ENCODE data around the gene TOMM6.
"Not testable (repeated sequence)": the region's sequence is repeated elsewhere in the genome, so short reads cannot be mapped to it uniquely, and the experiment has no call there.

TOMM6 gene

DNA sequence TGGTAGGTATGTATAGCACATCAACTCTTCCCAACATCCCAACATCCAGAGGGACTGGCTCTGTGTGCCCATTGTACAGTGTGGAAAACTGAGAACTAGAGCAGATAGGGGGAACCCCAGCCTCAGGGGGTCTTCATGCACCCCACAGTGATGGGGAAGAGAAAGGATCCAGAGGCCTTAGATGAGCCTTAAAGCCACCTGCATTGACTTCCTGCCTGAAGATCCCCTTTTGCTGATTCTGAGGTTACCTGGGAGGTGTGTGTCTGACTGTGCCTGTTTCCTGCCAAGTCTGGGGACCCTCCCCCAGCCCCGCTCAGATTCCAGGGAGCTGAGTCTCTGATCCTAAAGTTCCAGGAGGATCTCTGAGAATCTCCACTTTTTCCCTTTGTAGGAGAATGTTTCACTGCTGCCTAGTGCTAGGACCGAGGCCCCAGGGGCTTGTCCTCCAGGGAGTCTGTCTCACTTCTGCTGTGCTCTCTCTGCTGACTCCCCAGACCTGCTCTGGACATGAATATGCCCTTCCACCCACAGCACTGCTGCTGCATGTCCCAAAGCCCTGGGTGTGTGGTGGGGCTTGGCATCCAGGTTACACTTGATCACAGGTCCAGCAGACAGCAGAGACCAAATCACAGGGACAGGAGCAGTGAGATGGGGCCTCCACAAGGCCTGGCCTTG is 27.5 kb upstream of the TOMM6 start:
- in situ Hi-C loops (cut with HindIII; ENCODE audit: low sequenced_read_pairs): no loop called here

DNA sequence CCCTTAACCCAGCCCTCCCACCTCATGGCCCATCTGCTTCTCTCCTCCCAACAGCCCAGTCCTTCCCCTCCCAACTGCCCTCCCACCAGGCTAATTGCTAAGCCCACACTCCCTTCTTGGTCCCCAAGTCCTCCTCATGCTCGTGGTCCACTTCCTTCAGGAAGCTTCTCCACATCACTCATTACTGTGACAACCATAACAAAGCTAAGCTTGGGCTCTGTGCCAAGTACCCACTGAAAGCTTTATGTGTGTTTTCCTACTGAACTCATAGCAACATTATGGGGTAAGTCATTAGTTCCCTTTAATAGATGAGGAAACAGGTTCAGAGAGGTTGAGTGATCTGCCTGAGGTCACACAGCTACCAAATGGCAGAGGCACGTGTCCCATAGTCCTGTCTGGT is 24.0 kb upstream of the TOMM6 start:
- in situ Hi-C loops (cut with HindIII; ENCODE audit: low sequenced_read_pairs): no loop called here

DNA sequence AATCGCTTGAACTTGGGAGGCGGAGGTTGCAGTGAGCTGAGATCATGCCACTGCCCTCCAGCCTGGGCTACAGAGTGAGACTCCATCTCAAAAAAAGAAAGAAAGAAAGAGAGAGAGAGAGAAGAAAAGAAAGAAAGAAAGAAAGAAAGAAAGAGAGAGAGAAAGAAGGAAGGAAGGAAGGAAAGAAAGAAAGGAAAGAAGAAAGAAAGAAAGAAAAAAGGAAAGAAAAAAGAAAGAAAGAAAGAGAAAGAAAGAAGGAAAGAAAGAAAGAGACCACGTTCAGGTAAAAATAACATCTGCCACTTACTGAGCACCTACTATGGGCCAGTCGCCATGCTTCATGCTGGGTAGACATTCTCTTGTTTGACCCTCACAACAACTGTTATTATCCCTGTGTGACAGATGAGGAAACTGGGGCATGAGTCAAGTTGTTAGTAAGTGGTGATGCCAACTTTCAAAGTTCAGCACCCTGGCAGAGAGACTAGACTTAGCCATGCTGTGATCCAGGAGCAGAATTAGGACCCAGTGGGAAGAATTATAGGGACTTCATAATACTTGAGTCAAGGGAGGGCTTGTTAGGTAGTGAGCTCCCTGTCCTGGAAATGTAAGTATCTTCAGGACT is 21.3 kb upstream of the TOMM6 start:
- in situ Hi-C loops (cut with HindIII; ENCODE audit: low sequenced_read_pairs): not testable (repeated sequence)

DNA sequence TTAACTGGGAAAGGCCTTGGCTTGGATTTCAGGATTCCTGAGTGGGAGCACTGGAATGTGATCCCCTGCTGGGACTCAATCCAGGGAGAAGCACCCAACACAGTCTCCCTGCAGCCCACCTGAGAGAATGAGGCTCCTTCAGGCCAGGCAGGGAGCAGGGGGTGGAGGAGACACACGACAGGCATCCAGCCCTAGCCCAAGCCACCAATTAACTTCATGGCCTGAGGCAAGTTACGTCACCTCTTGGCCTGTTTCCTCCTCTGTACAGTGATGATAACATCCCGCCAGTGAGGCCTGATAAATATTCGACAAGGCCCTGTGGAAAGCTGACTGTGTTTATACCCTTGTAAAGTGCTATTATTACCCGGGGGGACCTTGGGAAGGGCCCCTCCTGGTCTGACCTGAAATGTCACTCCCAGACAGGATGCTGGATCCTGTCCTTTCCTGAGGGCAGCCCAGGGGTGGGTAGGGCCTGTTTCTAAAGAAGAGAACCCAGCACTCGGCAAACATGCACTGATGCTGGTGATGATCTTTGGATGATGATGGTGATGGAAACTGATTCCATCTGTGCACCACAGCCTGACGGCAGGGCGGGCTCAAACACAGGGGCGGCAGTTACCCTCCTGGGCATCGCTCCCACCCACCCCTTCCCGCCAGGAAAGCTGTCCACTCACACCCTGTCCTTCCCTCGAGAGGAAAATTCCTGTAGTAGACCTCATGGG is 20.2 kb upstream of the TOMM6 start:
- in situ Hi-C loops (cut with HindIII; ENCODE audit: low sequenced_read_pairs): no loop called here

- in situ Hi-C loops (cut with HindIII; ENCODE audit: low sequenced_read_pairs): no loop called here
Measured at GRCh38 chr6:41768545-41769308, 18.8 kb upstream of the TOMM6 start.

- in situ Hi-C loops (cut with HindIII; ENCODE audit: low sequenced_read_pairs): no loop called here
Measured at GRCh38 chr6:41769376-41769775, 18.1 kb upstream of the TOMM6 start.

DNA sequence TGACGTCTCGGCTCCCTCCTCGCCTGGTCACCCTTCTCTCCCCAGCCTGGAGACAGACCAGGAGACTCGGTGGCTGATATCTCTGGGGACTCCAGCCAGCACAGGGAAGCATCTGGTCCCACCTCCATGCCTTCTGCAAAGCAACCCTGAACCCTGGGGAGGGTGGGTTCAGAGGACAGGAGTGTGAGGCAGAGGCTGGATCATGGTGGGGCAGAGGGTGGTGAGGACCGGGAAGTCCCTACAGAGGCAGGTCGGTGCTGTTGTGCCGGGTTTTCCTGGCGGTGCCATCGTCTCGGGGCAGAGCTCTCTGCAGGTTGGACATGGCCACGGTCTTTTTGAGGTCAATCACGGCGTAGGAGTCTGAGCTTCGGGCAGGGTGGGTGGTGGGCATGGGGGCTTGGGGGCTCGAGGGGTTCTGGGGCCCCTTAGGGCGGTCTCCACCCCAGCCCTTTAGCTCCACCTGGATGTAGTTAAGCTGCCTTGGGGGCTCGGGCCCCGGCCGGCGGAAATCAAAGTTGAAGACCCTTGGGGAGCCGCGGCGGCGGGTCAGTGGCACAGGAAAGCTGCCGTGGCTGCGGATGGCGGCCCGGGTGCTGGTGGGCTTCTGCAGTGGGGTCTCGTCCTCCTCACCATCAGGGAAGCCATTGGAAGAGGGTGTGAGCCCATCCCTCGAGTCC is 17.0 kb upstream of the TOMM6 start:
- in situ Hi-C loops (cut with HindIII; ENCODE audit: low sequenced_read_pairs): no loop called here

- in situ Hi-C loops (cut with HindIII; ENCODE audit: low sequenced_read_pairs): no loop called here
Measured at GRCh38 chr6:41771058-41771983, 16.2 kb upstream of the TOMM6 start.

DNA sequence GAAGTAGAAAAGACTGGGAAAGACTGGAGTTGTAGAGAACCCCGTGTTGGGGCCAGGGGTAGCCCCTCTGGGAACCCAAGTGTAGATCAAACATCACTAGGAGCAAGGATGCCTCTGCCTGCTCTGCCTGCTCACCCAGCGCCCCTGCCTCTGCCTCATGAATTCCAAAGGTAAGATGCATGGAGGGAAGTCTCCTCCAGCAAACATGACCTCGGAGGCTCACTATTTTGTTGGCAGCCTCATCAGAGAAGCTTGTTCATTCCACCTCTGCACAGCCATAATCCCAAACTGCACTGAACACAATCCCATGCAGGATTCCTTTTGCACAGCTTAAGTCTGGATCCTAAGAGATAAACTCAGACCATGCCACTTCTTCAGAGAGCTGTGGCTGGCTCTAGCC is 12.7 kb upstream of the TOMM6 start:
- in situ Hi-C loops (cut with HindIII; ENCODE audit: low sequenced_read_pairs): loop anchor here (25.0 kb wide), 1 partner anchor 262 kb away; no protein-coding TSS in a partner anchor

DNA sequence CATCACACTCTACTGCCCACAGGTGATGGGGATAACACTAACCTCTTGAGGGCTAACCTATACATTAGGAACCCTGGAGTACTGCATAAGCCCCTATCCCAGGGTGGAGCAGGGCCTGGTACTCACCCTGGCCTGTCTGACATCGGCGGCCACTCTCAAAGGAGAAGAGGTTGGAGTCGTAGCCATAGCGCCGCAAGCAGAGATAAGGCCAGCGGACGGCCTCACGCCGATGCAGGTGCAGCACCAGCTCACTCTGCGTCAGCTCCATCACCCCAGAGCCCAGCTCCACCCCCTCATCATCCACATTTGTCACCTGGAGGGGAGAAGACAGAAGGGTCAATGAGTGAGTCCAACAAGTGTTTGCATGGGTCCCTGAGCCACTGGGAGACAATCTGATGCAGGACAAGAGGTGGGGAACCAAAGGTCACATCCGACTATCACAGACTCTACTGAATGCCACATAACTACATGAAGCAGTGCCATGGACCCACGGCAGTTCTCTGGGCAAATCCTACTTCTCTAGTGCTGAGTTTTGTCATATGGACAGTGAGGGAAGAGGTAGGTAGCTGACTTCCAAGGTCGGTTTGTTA is 12.1 kb upstream of the TOMM6 start:
- in situ Hi-C loops (cut with HindIII; ENCODE audit: low sequenced_read_pairs): loop anchor here (25.0 kb wide), 1 partner anchor 262 kb away; no protein-coding TSS in a partner anchor

GRCh38 chr6:41777551-41778285 is 9.8 kb upstream of the TOMM6 start:
- in situ Hi-C loops (cut with HindIII; ENCODE audit: low sequenced_read_pairs): loop anchor here (25.0 kb wide), 1 partner anchor 260 kb away; no protein-coding TSS in a partner anchor

DNA sequence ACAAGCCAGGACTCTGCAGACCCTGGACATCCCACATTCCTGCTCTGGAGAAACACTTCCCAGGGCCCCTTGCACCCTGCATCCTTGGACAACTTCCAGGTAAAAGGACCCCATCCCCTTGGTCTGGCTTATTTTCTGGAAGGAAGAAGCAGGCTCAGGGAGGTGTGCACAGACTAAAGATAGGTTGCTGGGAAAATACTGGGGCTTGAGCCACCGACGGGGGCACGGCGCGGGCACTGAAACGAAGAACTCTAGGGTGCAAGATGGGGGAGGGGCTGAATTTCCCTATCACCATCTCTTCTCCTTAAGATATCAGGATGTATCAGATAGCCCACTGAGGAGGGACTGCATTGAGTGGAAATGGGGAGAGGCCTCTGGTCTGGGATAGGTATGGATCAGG is 8.6 kb upstream of the TOMM6 start:
- in situ Hi-C loops (cut with HindIII; ENCODE audit: low sequenced_read_pairs): loop anchor here (25.0 kb wide), 1 partner anchor 258 kb away; no protein-coding TSS in a partner anchor

GRCh38 chr6:41779336-41779735 is 8.2 kb upstream of the TOMM6 start:
- in situ Hi-C loops (cut with HindIII; ENCODE audit: low sequenced_read_pairs): loop anchor here (25.0 kb wide), 1 partner anchor 258 kb away; no protein-coding TSS in a partner anchor

DNA sequence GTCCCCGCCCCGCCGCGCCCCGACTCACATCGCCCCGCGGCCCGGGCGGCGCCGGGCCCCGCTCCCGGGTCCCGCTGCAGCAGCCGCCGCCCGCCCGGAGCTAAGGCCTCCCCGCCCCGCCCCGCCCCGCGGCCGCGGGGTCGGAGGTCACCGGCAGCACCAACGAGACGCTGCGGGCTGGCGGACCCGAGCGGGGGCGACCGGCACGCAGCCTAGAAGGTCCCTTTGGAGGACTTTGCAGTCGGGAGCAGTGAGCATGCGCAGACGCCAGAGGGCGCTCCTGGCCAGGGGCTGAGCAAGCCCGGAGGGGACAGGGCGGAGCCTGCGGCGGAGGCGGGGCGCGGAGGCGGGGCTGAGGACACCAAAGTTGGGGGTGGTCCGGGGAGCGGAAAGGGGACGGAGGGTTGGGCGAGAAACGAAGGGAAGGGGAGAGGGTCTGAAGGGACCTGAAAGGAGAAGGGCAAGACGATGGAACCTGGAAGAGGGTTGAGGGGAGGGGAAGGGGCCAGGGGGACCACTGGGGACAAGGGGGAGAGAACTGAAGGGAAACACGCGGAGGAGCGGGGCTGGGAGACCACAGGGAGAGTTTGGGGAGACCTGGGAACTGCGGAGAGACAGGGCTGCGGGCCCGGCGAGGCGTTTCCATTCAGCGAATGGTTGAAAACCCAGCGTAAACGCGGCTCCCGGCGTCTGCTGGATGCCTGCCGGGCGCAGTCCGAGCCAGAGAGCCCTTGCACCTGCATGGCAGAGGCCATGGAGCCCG is 7.5 kb upstream of the TOMM6 start, which contains the start of gene FRS3:
Gene FRS3, minus strand, starts transcription at position 113 of the 763 bp plus-strand sequence. CDS start 2,913 bp downstream, outside the sequence.
- in situ Hi-C loops (cut with HindIII; ENCODE audit: low sequenced_read_pairs): loop anchor here (25.0 kb wide), 1 partner anchor 257 kb away; no protein-coding TSS in a partner anchor

GRCh38 chr6:41780551-41781365 is 6.7 kb upstream of the TOMM6 start, which contains the start of gene PRICKLE4:
TSS of gene PRICKLE4 (plus strand) at chr6:41780782. CDS start at chr6:41783474, 2,692 bp downstream.
- in situ Hi-C loops (cut with HindIII; ENCODE audit: low sequenced_read_pairs): loop anchor here (25.0 kb wide), 1 partner anchor 257 kb away; no protein-coding TSS in a partner anchor

DNA sequence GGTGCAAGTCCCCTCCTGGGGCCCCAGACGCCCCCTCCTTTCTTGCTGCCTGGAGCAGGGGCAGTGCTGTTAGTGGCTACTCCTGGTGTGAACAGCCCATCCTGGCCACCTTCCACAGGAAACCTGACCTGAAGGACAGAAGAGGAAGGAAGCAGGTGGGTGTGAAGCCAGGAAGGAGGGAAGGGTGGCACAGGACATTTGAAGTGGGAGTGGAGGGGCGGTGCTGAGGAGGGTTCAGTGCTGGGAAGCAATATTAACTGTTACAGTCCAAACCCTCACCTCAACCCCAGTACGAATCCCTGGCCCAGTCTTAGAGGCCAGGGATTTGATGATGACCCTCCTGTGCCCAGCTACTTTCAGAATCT is 6.1 kb upstream of the TOMM6 start:
- in situ Hi-C loops (cut with HindIII; ENCODE audit: low sequenced_read_pairs): loop anchor here (25.0 kb wide), 1 partner anchor 256 kb away; no protein-coding TSS in a partner anchor
